GM12873 (cell line): ENCODE measurements around the gene FERMT3.

Experiments used
- CTCF ChIP-seq: IDR thresholded peaks from 2 replicates; pipeline ENCODE4 v1.5.1; 2012; ENCODE audit warnings: low read depth, mild to moderate bottlenecking, moderate library complexity, low read length, control low read depth; ENCODE audit not compliant: insufficient read depth; ENCODE audit errors: missing control alignments

FERMT3 gene

GRCh38 chr11:64269540-64270220 lies 63.2 kb downstream of the FERMT3 start:
- TF ChIP-seq CTCF = no peak
